Neutrophil (primary cell): ENCODE data around the gene VAT1.

ENCODE experiments used
- H3K27ac ChIP-seq: fragments of 200-600 bp; sonication (generic); 2 replicates; pipeline ENCODE4 v1.5.1; 2016; ENCODE audit warnings: mild to moderate bottlenecking, moderate library complexity
- H3K27me3 ChIP-seq: fragments of 200-600 bp; sonication (generic); 2 replicates; pipeline ENCODE4 v1.6.0; 2016; ENCODE audit warnings: mild to moderate bottlenecking
- H3K36me3 ChIP-seq: fragments of 200-600 bp; sonication (generic); 2 replicates; pipeline ENCODE4 v1.5.1; 2017
- H3K4me1 ChIP-seq, 2 experiments: fragments of 200-600 bp in 1 of 2; sonication (generic) in 1 of 2; 1 replicate in 1 of 2; 2 replicates in 1 of 2; pipeline versions ENCODE4 v1.5.1 to v1.6.1; 2013 to 2016; ENCODE audit warnings: low read depth in 1 of 2, low read length in 1 of 2, mild to moderate bottlenecking in 1 of 2, moderate library complexity in 1 of 2; ENCODE audit not compliant: control insufficient read depth in 1 of 2, insufficient read depth in 1 of 2
- H3K4me3 ChIP-seq, 2 experiments: fragments of 200-600 bp in 1 of 2; sonication (generic) in 1 of 2; 1 replicate in 1 of 2; 2 replicates in 1 of 2; pipeline ENCODE4 v1.5.1; 2013 to 2016; ENCODE audit warnings: low read depth in 1 of 2, low read length in 1 of 2, mild to moderate bottlenecking in 1 of 2, moderate library complexity in 1 of 2
- H3K9me3 ChIP-seq: fragments of 200-600 bp; sonication (generic); 2 replicates; pipeline ENCODE4 v1.5.1; 2016
- CTCF ChIP-seq: fragments of 200-600 bp; sonication (generic); IDR thresholded peaks from 2 replicates; pipeline ENCODE4 v1.5.1; 2016; ENCODE audit warnings: antibody characterized with exemption

The VAT1 gene

DNA sequence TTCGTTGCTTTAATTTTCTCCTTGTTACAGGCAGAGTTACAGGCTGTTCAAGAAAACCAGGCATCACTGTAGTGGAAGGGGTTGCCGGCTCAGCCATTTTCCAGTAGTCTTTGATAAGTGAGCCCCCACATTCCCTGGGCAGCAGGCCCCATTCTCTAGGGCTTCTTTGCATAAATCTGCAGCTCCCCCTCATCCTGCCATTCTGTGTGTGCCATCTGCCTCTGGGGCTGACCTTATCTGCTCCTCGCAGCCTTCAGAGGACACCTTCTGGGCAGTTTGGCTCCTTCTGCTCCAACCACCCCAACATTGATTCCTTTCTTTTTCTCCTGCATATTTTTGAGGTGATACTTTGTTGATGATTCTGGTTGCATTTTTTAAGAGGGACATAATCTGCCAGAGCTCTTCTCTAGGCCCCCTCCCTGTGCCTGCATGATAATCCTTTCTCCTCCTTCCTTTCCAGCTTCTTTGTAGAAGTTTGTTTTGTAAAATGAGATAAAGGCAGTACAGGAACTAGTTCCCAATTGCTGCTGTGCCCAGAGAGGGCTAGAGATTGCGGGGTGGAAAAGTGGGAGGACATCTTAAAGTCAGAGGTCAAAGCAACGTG is 19.9 kb upstream of the VAT1 start:
- Histone ChIP-seq H3K9me3 (no peaks in the 10 kb centered on the region), H3K27ac (no peak overlapping the region), H3K4me3 (no peak overlapping the region), H3K4me1 (no peaks in the 10 kb centered on the region), H3K36me3 (peaks cover 33% of the 10 kb centered on the region), H3K27me3 (no peaks in the 10 kb centered on the region)
- TF ChIP-seq CTCF: no peak

DNA sequence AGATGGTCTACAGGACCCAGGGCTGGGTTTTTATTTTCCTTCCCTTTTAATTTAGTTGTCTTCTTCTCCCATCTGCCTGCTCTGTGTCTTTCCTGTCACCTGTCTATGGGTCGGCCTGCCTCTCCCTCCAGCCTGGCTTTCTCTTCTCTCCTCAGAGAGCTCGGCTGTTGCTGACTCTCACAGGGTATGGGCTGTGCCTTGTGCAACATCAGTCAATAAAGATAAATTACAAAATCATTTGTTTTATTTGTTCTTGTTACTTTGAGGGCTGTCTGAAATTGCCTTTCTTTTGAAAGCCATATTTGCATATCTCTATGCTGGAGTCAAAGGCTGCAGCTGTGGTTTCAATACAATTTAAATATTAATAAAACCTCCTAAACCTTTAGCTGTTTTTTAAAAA is 18.5 kb upstream of the VAT1 start:
- Histone ChIP-seq H3K27me3 (no peaks in the 10 kb centered on the region), H3K4me3 (no peak overlapping the region), H3K27ac (no peak overlapping the region), H3K4me1 (no peaks in the 10 kb centered on the region), H3K9me3 (no peaks in the 10 kb centered on the region), H3K36me3 (peaks cover 23% of the 10 kb centered on the region)
- TF ChIP-seq CTCF: no peak

- Histone ChIP-seq H3K27ac (no peak overlapping the region), H3K9me3 (no peaks in the 10 kb centered on the region), H3K36me3 (peaks cover 14% of the 10 kb centered on the region), H3K27me3 (no peaks in the 10 kb centered on the region), H3K4me1 (no peaks in the 10 kb centered on the region), H3K4me3 (no peak overlapping the region)
- TF ChIP-seq CTCF: no peak
Observed at GRCh38 chr17:43039646-43040045, 17.5 kb upstream of the VAT1 start.

GRCh38 chr17:43034894-43035293 is 12.7 kb upstream of the VAT1 start:
- Histone ChIP-seq H3K4me3 (no peak overlapping the region), H3K36me3 (no peaks in the 10 kb centered on the region), H3K4me1 (no peaks in the 10 kb centered on the region), H3K27me3 (no peaks in the 10 kb centered on the region), H3K9me3 (no peaks in the 10 kb centered on the region), H3K27ac (no peak overlapping the region)
- TF ChIP-seq CTCF: no peak

DNA sequence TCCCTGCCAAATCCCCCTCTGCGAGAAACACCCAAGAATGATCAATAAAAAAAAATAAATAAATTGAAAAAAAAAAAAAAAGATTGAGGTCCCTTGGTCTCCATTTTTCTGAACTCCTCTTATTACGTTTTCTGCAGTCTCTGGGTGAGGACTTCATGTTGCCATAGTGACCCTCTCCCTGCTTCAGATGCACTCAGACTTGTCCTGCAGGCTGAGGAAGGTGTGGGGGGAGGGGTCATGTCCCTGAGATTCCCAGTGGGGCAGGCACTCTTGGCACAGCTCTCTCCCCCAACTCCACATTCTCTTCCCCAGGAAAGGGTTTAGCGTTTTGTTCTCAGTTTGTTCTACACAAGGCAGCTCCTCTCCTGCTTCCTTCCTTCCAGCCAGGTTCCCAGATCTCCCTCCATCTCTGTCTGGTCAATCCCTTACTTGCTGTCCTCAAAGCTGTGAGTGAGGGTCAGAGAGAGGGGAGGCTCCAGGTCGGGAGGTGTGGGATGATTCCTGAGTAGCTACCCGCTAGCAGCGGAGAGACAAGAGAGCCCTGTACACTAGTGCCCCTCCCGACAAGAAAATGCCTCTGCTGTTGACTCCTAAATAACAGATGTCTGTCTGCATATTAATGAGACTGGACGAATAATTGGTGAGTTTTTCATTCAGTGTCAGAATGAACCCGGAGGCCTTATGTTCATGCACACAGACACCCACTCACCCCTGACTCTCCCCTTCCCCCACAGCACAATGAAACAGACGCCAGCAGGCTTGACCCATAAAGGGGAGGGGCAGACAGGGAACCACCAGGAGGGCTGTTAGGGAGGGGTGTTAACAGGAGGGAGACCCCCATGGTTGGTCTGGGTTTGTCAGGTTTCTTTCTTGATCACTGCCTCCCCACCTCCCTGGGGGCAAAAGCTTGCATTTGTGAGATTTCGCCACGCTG is 12.0 kb upstream of the VAT1 start:
- Histone ChIP-seq H3K4me3 (no peak overlapping the region), H3K4me1 (no peaks in the 10 kb centered on the region), H3K27me3 (no peaks in the 10 kb centered on the region), H3K9me3 (no peaks in the 10 kb centered on the region), H3K36me3 (no peaks in the 10 kb centered on the region), H3K27ac (no peak overlapping the region)
- TF ChIP-seq CTCF: no peak
